ENCODE results near the gene TUBGCP5.
"Not testable (repeated sequence)": the region's sequence is repeated elsewhere in the genome, so short reads cannot be mapped to it uniquely, and the experiment has no call there.

TUBGCP5 gene

GRCh38 chr15:23039917-23040281 is 530 bp upstream of the TUBGCP5 start:
- DNase-seq, result no peak

GRCh38 chr15:23038726-23039142 is 635 bp downstream of the TUBGCP5 start:
- DNase-seq, result peak; percentile 2

DNA sequence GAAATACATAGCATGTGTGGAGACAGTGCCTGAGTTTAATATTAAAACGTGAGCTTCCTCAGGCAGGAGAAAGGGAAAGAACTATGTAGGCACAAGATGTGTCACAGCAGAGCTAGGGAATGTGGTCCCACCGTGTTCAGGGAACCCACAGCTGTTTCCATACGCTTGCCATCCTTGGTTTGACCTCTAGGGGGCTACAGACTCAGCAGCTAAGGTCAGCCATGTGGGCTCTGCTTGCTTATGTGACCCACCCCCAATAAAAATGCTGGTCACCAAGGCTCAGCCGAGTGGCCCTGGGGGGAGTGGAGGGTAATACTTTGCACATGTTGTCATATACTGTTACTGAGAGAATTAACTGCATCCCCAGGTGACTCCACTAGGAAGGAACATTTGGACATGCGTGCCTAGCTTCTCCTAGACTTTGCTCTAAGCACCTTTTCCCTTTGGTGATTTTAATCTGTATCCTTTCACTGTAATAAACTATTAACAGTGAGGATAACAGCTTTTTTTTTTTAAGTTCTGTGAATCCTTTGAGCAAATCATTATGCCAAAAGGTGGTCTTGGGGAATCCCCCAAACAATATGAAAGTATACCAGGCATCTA is 3.3 kb downstream of the TUBGCP5 start:
- peak; percentile 63 for DNase-seq

- no peak for DNase-seq
These were observed 5.4 kb downstream of the TUBGCP5 start for GRCh38 chr15:23033979-23034378.

GRCh38 chr15:23026218-23026617 is 13.2 kb downstream of the TUBGCP5 start:
- no peak for DNase-seq

- DNase-seq, result no peak
These were observed 17.2 kb downstream of the TUBGCP5 start for GRCh38 chr15:23022156-23022555.

GRCh38 chr15:23014394-23015000 is 24.9 kb downstream of the TUBGCP5 start:
- DNase-seq, result no peak

GRCh38 chr15:23013681-23014080 is 25.7 kb downstream of the TUBGCP5 start:
- DNase-seq, result no peak

DNA sequence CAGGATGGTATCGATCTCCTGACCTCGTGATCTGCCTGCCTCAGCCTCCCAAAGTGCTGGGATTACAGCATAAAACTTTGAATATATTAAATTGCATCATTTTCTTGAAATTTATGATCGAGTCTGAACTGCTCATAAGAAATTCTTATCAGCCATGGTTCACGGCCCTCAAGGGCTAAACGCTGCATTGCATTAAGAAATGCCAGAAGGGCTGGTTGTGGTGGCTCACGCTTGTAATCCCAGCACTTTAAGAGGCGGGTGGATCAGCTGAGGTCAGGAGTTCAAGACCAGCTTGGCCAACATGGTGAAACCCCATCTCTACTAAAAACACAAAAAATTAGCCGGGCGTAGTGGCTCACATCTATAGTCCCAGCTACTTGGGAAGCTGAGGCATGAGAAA is 26.8 kb downstream of the TUBGCP5 start:
- not testable (repeated sequence) for DNase-seq

- DNase-seq, result no peak
These were observed 35.6 kb downstream of the TUBGCP5 start for GRCh38 chr15:23003736-23004135.

- DNase-seq, result no peak
These were observed 36.4 kb downstream of the TUBGCP5 start for GRCh38 chr15:23002920-23003319.

GRCh38 chr15:22995795-22996194 is 43.6 kb downstream of the TUBGCP5 start:
- DNase-seq, result no peak

GRCh38 chr15:22992024-22992326 is 47.4 kb downstream of the TUBGCP5 start:
- no peak for DNase-seq

GRCh38 chr15:22989576-22990477 is 49.5 kb downstream of the TUBGCP5 start:
- no peak for DNase-seq

DNA sequence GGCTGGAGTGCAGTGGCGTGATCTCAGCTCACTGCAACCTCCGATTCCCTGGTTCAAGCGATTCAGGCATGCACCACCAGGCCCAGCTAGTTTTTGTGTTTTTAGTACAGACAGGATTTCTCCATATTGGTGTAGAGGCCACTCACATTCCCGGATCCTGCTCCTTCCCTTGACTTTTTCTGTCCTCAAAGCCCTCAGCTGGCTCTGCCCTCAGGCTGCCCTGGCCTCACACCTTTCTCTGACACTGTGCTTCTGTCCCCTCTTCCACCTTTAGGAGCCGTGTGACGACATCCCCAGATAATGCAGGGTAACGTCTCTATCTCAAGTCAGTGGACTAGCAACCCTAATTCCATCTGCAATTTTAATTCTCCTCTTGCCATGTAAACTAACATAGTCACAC is 50.6 kb downstream of the TUBGCP5 start:
- DNase-seq, result no peak

- not testable (repeated sequence) for DNase-seq
These were observed 57.4 kb downstream of the TUBGCP5 start for GRCh38 chr15:22981931-22982330.

GRCh38 chr15:22981051-22981840 is 58.1 kb downstream of the TUBGCP5 start:
- DNase-seq, result no peak

DNA sequence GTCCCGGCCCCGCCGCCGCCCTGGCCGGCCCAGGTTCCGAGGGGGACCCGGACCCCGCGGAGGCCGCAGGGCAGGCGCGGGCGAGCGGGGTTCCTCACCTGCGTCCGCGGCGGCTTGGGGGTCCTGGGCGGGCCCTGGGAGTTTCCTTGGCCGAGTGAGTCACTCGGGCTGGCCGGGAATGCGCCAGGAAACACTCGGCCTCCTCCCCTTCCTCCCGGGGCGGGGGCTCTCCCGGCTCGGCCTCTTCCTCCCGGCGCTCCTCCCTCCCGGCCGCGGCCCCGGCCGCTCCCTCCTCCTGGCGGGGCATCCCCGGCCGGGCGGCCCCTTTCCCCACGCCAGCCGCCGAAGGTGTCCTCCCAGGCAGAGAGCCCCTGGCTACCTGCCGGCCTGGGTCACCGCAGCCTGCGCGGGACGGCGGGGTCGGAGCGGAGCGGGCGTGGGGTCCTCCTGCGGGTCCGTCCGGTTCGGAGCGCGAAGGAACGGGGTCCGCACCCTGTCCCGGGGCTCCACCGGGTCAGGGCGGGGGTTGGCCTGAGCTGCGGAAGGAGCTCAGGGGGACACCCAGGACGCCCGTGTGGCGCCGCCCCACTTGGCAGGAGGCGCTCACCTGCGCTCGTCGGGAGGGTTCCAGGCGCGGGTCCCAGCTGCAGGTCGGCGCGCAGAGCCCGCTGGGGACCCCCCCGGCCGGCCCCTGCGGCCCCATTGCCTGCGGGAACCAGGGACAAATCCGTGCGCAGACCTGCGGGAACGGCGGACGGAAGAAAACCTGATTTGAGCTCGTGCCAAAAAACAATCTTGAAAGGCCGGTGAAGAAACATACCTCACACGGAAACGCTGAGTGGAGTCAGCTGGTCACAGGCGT is 58.9 kb downstream of the TUBGCP5 start, which contains the start of gene CYFIP1:
CYFIP1 (minus strand) TSS at position 180 of the 862 bp plus-strand sequence. CDS start 33,083 bp downstream, outside the sequence.
- DNase-seq, result peak; percentile 30

DNA sequence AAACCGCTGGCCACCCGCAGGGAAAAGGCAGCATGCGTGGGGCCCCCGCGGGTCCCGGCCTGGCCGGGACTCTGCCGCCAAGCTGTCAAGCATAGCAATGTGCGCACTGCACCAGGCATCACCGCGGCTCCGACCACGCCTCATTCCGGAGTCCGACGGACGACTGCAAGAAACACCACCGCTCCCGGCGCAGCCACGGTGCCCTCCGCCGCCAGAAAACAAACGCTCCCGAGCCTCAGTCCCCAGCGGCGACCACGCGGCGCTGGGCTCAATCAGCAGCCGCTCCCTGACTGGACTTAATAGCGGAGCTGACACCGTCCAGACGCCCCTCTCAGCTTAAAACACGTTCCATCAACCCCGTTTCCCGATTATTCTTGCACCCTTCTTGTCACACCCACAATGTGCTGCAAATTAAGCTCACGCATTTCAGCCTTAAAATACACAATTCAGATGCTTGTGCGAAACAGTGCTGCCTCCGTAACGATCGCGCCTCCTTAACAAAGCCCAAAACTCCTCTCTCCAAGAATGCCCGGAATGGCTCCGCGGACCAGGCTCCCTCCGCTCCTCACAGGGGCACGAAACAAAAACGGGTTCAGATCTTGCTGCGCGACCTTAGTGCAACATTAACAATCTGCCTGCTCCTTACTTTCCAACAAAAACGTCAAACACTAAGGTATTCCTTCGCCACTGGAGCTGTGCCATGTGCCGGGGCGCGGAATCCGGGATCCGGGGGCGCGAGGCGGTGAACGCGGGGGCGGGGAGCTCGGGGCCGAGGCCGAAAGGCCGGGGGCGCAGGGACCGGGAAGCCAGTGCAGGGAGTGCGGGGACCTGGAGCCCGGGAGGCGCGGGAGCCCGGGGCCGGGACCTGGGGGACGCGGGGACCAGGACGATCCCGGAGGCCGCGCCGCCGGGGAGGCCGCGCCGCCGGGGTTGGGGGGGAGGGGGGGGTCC is 59.9 kb downstream of the TUBGCP5 start:
- peak; percentile 15 for DNase-seq

GRCh38 chr15:22978691-22979237 is 60.6 kb downstream of the TUBGCP5 start:
- no peak for DNase-seq

- no peak for DNase-seq
These were observed 64.6 kb downstream of the TUBGCP5 start for GRCh38 chr15:22974745-22975144.
